ENCODE data around the gene ZDHHC4. TPM values are rescaled to one million over a fixed set of nuclear protein-coding genes. Genes with fewer than 3 reads are reported as not detected.

Gene ZDHHC4
- total and polyA plus RNA-seq, 2 of the 8 experiments (the other 6 are each of a cell fraction or from before 2014, with no cell fraction given), result 50.2 to 171 TPM

DNA sequence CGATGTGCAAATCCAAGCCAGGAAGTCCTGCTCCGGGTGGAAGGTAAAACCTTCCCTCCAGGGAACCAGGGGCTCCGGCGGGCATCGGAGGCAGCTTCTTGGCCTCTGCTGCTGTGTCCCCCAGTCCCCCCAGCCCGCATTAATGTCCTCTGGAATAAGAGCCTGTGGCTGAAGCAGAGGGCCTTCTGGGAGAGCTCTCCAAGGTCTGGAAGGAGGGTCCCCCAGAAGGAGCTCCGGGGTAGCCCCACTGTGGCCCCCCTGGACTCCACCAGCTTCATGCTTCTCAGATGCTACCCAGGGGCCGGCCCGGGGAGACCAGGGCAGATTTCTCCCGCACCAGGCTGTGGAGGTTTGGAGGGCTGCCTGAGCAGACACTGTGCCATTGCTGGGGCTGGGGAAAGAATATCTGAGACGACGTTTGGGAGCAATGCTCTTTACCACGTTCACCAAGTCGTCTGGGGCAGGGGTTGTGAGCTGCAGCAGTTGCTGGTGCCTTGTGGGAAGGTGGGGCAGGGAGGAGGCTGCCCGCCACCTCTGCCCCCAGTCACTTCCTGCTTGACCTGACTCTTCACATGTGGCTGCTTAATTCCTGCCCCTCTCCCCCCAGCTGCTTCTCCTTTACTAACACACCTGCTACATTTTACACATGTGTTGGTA lies 46.5 kb downstream of the ZDHHC4 start:
- 86% methylated on average over 15 of the region's 15 CpGs; no CpG with 5 or more reads in 1 of the 2 experiments for WGBS, 2 experiments (ENCODE audit: extremely low coverage in 1 of 2, insufficient coverage in 1 of 2, insufficient read length in 1 of 2, insufficient replicate concordance in 2 of 2, low coverage in 1 of 2, low lambda C conversion rate in 2 of 2, missing lambda C conversion rate in 1 of 2)
- TF ChIP-seq SIRT6 (IDR thresholded peaks at IDR 0.05; ENCODE audit: low read length) (no peak), TBP (IDR thresholded peaks at IDR 0.05; ENCODE audit: low read depth, low read length) (no peak), SUZ12 (IDR thresholded peaks at IDR 0.05; ENCODE audit: low read length) (no peak), EP300 (IDR thresholded peaks at IDR 0.05; ENCODE audit: borderline replicate concordance in 1 of 2, low read depth in 2 of 2, low read length in 2 of 2) (no peak), TAF7 (optimal IDR thresholded peaks at IDR 0.05; ENCODE audit: borderline replicate concordance, low read depth, low read length) (no peak), BRCA1 (IDR thresholded peaks at IDR 0.05; ENCODE audit: low read depth, low read length) (no peak), SP2 (IDR thresholded peaks at IDR 0.05; ENCODE audit: low read length) (no peak), FOSL1 (IDR thresholded peaks at IDR 0.05; ENCODE audit: insufficient read depth, low read depth, low read length) (no peak), SIN3A (conservative IDR thresholded peaks at IDR 0.05 in 1 of 2, IDR thresholded peaks at IDR 0.05 in 1 of 2; ENCODE audit: low read depth in 1 of 2, low read length in 2 of 2) (no peak), CBX8 (IDR thresholded peaks at IDR 0.05; ENCODE audit: borderline replicate concordance, low read depth, low read length) (no peak)
- TF ChIP-seq, protein P1, sequence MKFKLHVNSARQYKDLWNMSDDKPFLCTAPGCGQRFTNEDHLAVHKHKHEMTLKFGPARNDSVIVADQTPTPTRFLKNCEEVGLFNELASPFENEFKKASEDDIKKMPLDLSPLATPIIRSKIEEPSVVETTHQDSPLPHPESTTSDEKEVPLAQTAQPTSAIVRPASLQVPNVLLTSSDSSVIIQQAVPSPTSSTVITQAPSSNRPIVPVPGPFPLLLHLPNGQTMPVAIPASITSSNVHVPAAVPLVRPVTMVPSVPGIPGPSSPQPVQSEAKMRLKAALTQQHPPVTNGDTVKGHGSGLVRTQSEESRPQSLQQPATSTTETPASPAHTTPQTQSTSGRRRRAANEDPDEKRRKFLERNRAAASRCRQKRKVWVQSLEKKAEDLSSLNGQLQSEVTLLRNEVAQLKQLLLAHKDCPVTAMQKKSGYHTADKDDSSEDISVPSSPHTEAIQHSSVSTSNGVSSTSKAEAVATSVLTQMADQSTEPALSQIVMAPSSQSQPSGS (IDR thresholded peaks at IDR 0.05; ENCODE audit: low read length), result no peak

More for the DNA sequence above, 46.5 kb downstream of the ZDHHC4 start:
- Histone ChIP-seq H4K91ac (replicated peaks; ENCODE audit: insufficient read length, low read length) (no peak overlapping the region), H3K4me1 (replicated peaks in 1 of 4; ENCODE audit: control insufficient read depth in 3 of 4, insufficient read depth in 4 of 4, low read length in 3 of 4) (no peaks in the 10 kb centered on the region), H2AFZ (ENCODE audit: low read length) (no peak overlapping the region), H3K14ac (ENCODE audit: insufficient read length) (no peak overlapping the region), H3K4me2 (ENCODE audit: insufficient read depth in 1 of 2, low read depth in 2 of 2, low read length in 2 of 2) (no peak overlapping the region), H2AK5ac (ENCODE audit: low read depth, low read length) (no peak overlapping the region), H2BK15ac (ENCODE audit: low read length) (no peak overlapping the region), H3K56ac (replicated peaks; ENCODE audit: insufficient read length, low read depth, low read length) (no peak overlapping the region), H4K20me1 (replicated peaks in 1 of 2; ENCODE audit: control insufficient read depth in 1 of 2, insufficient read depth in 2 of 2, low read length in 2 of 2) (peaks cover 3 to 5% of the 10 kb centered on the region in 2 experiments), H3K79me2 (ENCODE audit: control insufficient read depth in 1 of 2, insufficient read depth in 2 of 2, low read length in 2 of 2) (no peaks in the 10 kb centered on the region), H2BK20ac (ENCODE audit: low read length) (no peak overlapping the region), H3K27me3 (replicated peaks in 1 of 4; ENCODE audit: control insufficient read depth in 3 of 4, extremely low read depth in 1 of 4, insufficient read depth in 3 of 4, low read length in 3 of 4) (no peaks in the 10 kb centered on the region), H3K9ac (replicated peaks in 1 of 4; ENCODE audit: extremely low read depth in 1 of 4, low read depth in 3 of 4, low read length in 3 of 4) (no peak overlapping the region), H3K27ac (ENCODE audit: low read depth, low read length) (no peak overlapping the region), H4K5ac (ENCODE audit: insufficient read length, low read depth, low read length) (no peak overlapping the region), H3K18ac (ENCODE audit: extremely low read depth, low read length) (no peak overlapping the region), H3K23me2 (ENCODE audit: low read depth, low read length) (no peaks in the 10 kb centered on the region), H2BK12ac (ENCODE audit: low read depth, low read length) (no peak overlapping the region), H3K79me1 (ENCODE audit: low read depth, low read length) (peaks cover 2% of the 10 kb centered on the region; the same call in 1 of the 2 replicates), H3K4ac (replicated peaks; ENCODE audit: insufficient read length, low read depth, low read length) (no peak overlapping the region), H3K4me3 (ENCODE audit: extremely low read depth in 1 of 4, insufficient read depth in 2 of 4, low read depth in 3 of 4, low read length in 4 of 4) (no peak overlapping the region), H4K8ac (ENCODE audit: extremely low read depth, insufficient read depth, low read length) (no peak overlapping the region), H3K23ac (ENCODE audit: insufficient read length) (no peak overlapping the region), H3K9me3 (ENCODE audit: insufficient read depth in 2 of 2, low read depth in 1 of 2, low read length in 1 of 2) (no peaks in the 10 kb centered on the region; a peak in 1 of 4 replicates), H2BK5ac (ENCODE audit: low read depth, low read length) (no peak overlapping the region), H3K36me3 (ENCODE audit: control insufficient read depth in 2 of 4, insufficient read depth in 4 of 4, low read length in 3 of 4) (peaks cover 2 to 21% (median 6%) of the 10 kb centered on the region in 4 experiments; a peak in 4 of 8 replicates), H2BK120ac (replicated peaks; ENCODE audit: low read depth, low read length) (no peak overlapping the region)
- no peak for FAIRE-seq
- no peak for DNase-seq (ENCODE audit: low read depth in 1 of 2, low spot score in 2 of 2)
- ChIA-PET POLR2A (ENCODE audit: partially characterized antibody) (no interaction called here), CTCF (ENCODE audit: partially characterized antibody) (no interaction called here)

Data from H1 (cell line).